Stimulated activated CD4-positive, alpha-beta T cell treated with anti-CD3 and anti-CD28 coated beads, Interleukin-4, amount 100 ng/mL, for 1 hour (primary cell): ENCODE results near the gene SNTG2.

Experiments used
- DNase-seq: peaks from one replicate; pipeline ENCODE4 v3.0.0-alpha.2; 2020

Gene SNTG2

DNA sequence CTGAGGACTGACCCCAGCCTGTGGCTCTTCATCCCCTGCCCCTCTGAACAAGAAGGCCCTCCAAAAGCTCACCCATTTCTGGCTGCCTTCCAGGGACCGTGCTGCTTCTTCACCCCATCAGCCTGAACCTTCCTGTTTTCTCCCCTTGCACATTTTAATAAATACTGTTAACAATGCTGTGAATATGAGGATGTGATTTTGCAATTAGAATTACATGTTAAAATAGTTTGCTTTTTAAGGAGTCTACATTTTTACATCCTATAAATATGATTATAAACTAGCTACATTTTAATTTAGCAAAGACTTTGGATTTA, 4.0 kb downstream of the SNTG2 start:
- DNase-seq, result no peak

GRCh38 chr2:955829-956731, 5.4 kb downstream of the SNTG2 start:
- no peak for DNase-seq

- DNase-seq, result no peak
Measured at GRCh38 chr2:959457-959856, 8.8 kb downstream of the SNTG2 start.

- DNase-seq, result no peak
Measured at GRCh38 chr2:960061-960736, 9.6 kb downstream of the SNTG2 start.

DNA sequence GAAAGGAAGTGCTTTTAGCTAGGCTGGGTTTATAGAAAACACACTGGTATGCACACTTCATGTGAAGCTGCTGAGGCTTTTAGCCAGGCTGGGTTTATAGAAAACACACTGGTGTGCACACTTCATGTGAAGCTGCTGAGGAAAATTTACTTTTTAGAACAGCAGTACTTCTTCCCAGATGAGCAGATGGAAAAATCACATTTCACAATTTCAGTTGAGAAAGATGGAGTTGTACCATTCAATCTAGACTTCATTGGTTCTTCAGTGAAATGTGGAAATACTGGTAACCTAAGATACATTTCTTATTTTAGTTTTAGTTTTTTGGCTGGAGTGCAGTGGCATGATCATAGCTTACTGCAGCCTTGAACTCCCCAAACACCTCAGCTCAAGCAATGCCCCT, 11.1 kb downstream of the SNTG2 start:
- no peak for DNase-seq

DNA sequence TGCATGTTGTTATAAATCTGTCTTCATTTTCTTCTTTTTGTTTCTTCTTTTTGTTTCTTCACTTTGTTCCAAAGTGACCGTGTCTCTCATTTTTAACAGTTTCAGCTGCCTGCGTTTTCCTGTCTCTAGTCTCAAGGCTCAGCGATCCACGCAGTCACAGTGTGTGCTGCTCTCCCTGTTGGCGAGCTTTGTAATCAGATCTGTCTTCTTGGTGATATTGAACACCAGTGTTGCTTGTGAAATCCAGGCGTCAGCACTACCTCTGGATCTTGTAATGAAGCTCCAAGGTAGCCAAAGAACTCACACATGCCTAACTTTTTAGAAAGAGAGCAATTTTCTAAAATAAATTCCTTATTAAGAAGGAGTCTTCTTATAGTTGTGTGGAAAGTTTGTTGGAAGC, 13.2 kb downstream of the SNTG2 start:
- no peak for DNase-seq

- DNase-seq, result no peak
Measured at GRCh38 chr2:964562-964961, 13.9 kb downstream of the SNTG2 start.

- DNase-seq, result no peak
Measured at GRCh38 chr2:965640-966147, 15.0 kb downstream of the SNTG2 start.

DNA sequence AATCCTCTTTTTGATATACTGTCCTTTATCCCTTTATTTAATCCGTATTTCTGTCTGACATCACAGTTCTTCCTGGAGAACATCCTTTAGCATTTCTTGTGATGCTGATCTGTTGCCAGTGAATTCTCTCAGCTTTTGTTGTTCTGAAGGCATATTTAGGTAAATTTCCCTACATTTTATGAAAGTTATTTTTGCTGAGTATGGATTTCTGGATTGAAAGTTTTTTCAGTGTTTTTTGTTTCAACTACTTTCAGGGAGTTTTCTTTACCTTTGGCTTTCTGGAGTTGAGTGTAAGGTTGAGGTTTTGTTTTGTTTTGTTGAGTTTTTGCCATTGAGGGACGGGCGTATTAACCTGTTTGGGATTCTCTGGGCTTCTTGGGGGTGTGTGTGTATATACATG, 22.5 kb downstream of the SNTG2 start:
- DNase-seq, result no peak

- no peak for DNase-seq
Measured at GRCh38 chr2:974054-974453, 23.4 kb downstream of the SNTG2 start.

GRCh38 chr2:974502-974901, 23.9 kb downstream of the SNTG2 start:
- no peak for DNase-seq

- no peak for DNase-seq
Measured at GRCh38 chr2:975095-975494, 24.4 kb downstream of the SNTG2 start.

DNA sequence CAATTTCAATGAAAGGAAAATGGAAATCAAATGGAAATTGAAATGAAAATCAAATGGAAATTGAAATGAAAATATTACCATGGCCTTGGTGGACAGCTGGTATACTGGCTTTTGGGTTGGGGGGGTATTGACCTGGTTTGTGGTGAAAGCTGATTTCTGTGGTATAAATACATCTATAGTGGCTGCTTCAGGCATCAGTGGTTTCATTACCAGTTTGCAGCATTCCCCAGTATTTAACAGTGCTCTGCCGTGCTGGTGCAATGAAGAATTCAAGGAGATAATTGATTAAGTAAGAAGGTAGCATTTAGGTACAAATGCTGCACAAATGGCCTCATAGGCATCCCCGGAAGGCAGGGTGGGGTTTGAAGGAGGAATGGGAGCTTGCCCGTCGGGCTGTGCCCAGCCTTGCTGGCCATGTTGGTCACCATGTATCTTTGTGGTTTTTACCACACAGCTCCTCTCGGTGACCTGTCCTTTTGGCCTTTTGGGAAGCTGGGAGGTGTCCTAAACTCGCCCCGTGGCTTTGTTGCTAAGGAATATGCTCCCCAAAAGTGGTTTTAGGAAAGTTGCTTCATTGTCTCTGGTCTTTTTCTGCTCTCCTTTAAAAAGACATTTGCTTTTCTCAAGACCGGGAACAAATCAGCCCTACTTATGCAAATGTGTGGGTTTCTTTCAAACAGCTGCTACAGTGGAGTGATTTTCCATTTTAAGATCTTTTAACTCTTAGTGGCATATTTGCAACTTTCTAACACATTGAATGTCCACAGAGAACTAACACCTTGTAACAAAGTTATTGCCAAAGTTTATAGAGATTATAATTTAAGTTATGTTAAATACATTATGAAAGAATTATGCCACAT, 28.6 kb downstream of the SNTG2 start:
- no peak for DNase-seq

DNA sequence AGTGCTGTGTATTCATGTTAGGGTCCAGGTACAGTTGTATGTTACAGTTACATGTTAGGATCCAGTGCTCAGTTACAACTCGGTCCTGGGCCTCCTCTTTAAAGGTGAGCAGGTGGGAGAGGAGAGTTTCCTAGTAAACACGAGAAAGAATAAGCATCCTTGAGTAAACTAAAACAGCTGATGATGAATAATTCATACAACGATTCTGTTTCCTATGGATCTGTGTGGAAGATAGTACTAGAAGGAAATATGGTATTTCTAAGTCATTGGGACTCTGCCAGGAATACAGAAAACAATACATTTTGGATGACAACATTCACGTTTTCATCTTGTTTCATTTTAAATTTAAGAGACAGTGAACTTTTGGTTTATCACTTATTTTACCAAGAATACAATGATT, 29.5 kb downstream of the SNTG2 start:
- no peak for DNase-seq

DNA sequence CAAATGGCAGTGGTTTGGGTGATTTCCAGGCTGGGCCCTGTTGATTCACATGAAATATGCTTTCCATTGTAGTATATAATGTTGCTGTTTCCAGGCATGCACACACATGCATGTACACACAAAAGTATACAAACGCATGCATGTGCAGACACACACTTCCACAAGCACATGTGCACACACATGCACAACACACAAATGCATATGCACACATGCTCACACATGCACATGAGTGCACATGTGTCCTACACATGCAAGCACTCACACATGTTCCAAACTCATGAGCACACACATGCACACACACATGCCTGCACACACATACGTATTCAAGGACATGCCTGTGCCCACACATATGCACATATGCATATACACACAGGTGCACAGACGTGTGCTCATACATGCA, 30.6 kb downstream of the SNTG2 start:
- DNase-seq, result no peak

GRCh38 chr2:981759-982158, 31.1 kb downstream of the SNTG2 start:
- DNase-seq, result no peak

GRCh38 chr2:985317-985898, 34.8 kb downstream of the SNTG2 start:
- no peak for DNase-seq

DNA sequence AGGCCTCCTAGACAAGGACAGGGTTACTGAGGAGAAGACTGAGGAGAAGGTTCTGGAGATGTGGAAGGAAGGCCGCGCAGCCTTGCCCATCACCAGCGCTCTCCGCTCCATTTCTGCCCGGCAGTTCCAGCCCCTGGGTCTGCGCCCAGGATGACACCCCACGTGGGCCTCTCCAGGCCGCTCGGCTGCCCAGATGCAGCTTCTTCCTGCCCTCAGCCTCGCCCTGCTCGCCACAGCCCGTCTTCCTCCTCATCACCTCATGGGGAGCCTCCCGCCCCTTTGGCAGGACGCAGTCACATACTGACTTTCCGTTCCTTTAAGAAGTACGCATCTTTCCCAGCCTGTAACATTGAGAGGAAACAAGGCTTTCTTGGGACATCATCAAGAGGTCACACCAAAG, 37.1 kb downstream of the SNTG2 start:
- DNase-seq, result no peak

DNA sequence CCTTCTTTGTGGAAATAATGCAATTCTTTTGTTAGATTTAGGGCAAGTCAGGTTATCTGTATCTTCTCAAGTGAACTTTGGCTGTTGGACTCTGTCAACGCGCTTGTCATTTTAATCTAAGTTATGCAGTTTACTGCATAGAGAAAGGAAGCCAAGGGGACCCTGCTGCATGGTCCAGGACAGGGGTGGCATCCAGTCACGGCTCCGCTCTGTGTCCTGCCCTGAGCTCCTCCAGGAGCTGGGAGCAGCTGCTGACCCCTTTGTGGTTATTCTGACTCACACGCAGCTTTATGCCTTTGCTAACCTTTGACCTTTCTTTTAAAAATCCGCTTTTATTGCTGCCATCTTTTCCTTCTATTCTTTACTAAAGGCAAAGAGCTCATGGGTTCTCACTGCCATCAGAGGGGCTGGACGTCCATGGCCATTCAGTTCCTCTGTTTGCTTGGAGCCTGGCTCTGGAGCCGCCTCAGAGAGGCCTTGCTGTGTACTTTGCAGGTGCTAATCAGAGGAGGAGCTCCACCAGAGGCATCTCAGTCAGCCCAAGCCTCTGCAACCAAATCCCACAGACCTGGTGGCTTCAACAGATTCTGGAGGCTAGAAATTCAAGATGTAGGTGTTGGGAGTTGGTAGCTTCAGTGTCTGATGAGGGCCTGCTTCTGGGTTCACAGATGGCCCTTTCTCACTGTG, 39.3 kb downstream of the SNTG2 start:
- no peak for DNase-seq

- no peak for DNase-seq
Measured at GRCh38 chr2:990970-991369, 40.3 kb downstream of the SNTG2 start.

DNA sequence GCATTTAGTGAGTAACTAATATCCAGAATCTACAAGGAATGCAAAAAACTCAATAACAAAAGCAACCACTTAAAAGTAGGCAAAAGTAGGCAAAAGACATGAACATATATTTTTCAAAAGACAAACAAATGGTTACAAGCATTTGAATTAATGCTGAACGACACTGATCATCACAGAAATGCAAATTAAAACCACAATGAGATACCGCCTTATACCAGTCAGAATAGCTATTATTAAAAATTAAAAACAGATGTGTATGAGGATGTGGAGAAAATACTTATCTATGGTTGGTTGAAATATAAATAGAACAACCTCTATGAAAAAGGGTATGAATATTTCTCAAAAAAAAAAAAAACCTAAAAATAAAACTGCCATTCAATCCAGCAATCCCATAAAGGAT, 51.7 kb downstream of the SNTG2 start:
- DNase-seq, result no peak

DNA sequence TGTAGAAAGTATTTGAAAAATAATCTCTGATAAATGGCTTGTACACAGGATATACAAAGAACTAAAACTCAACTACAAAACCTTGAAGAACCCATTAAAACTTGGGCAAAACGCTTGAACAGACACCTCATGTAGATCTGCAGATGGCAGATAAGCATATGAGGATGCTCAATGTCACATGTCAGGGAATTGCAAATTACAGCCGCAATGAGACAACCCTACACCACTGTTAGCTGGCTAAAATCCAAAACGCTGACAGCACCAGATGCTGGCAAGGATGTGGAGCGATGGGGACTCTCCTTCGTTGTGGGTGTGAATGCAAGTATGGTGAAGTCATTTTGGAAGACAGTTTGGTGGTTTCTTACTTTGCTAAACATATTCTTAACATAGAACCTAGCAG, 53.7 kb downstream of the SNTG2 start:
- no peak for DNase-seq
